ENCODE data around the gene UGT1A1. TPM values are rescaled to one million over a fixed set of nuclear protein-coding genes. Genes with fewer than 3 reads are reported as not detected.
"Not testable (repeated sequence)": the region's sequence is repeated elsewhere in the genome, so short reads cannot be mapped to it uniquely, and the experiment has no call there.

Gene UGT1A1
- polyA plus RNA-seq (2014; cell fraction: cytosol; rRNA removed), result not detected in 2 replicates
- polyA plus RNA-seq (2014; cell fraction: nucleus; rRNA removed), result not detected in 2 replicates

GRCh38 chr2:233760043-233760442, at the start of gene UGT1A1:
Gene UGT1A1 (plus strand): TSS chr2:233760270. CDS start chr2:233760288, 18 bp downstream.
- no peak for DNase-seq (ENCODE audit: low spot score)

- DNase-seq (ENCODE audit: low spot score), result peak; percentile 48
These were observed 48.6 kb upstream of the UGT1A1 start for GRCh38 chr2:233711312-233712008.

DNA sequence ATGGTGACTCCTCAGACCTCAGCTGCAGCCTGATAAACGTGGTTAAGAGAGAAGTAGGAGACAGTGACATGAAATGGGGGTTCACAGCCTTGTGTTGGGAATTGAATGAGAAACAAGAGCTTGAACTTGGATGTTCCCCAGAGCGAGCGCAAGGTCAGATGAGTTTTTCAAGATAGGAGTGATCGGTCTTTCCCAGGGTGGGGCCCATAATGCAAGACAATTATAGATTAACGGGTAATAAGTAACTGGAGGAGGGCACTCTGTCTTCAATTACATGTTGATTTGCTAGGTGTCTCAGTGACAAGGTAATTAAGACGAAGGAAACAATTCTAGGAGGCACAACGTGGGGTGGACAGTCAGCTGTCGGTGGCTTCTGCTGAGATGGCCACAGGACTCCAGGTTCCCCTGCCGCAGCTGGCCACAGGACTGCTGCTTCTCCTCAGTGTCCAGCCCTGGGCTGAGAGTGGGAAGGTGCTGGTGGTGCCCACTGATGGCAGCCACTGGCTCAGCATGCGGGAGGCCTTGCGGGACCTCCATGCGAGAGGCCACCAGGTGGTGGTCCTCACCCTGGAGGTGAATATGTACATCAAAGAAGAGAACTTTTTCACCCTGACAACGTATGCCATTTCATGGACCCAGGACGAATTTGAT, 47.3 kb upstream of the UGT1A1 start, which contains the start of gene UGT1A5:
Gene UGT1A5, plus strand, starts transcription at position 297 of the 651 bp plus-strand sequence. Its CDS starts 85 bp downstream, at position 382.
- DNase-seq (ENCODE audit: low spot score), result no peak

- no peak for DNase-seq (ENCODE audit: low spot score)
These were observed 46.8 kb upstream of the UGT1A1 start for GRCh38 chr2:233713262-233713615.

DNA sequence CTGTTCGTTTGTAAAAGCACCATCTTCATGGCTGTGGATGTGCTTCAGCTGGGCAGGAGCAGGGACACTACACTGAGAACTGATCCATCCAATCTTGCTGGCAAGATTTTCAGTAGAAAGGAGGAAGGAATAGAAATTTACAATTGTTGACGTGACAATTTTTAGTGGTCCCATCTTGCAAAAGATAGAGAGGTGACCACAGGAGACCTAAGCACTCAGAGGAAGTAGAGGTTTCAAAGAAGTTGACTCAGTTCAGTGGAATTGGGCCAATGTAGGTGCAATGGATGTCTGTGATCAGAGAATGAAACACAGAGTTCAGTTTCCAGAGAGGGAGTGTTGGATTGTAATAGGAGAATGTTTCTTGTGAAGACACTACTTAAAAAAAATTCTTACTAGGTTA, 45.9 kb upstream of the UGT1A1 start:
- no peak for DNase-seq (ENCODE audit: low spot score)

GRCh38 chr2:233718552-233718951, 41.5 kb upstream of the UGT1A1 start, which contains the start of gene UGT1A4:
Gene UGT1A4 (plus strand): TSS chr2:233718736. CDS start chr2:233718821, 85 bp downstream.
- DNase-seq (ENCODE audit: low spot score), result no peak

DNA sequence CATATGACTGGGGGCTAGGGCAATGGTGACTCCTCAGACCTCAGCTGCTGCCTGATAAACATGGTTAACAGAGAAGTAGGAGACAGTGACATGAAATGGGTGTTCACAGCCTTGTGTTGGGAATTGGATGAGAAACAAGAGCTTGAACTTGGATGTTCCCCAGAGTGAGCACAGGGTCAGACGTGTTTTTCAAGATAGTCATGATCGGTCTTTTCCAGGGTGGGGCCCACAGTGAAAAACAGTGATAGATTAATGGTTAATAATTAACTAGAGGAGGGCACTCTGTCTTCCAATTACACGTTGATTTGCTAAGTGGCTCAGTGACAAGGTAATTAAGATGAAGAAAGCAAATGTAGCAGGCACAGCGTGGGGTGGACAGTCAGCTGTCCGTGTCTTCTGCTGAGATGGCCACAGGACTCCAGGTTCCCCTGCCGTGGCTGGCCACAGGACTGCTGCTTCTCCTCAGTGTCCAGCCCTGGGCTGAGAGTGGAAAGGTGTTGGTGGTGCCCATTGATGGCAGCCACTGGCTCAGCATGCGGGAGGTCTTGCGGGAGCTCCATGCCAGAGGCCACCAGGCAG, 31.3 kb upstream of the UGT1A1 start, which contains the start of gene UGT1A3:
Gene UGT1A3, plus strand, starts transcription at position 320 of the 579 bp plus-strand sequence. Its CDS starts 85 bp downstream, at position 405.
- no peak for DNase-seq (ENCODE audit: low spot score)

- not testable (repeated sequence) for DNase-seq (ENCODE audit: low spot score)
These were observed 23.0 kb upstream of the UGT1A1 start for GRCh38 chr2:233736868-233737653.

DNA sequence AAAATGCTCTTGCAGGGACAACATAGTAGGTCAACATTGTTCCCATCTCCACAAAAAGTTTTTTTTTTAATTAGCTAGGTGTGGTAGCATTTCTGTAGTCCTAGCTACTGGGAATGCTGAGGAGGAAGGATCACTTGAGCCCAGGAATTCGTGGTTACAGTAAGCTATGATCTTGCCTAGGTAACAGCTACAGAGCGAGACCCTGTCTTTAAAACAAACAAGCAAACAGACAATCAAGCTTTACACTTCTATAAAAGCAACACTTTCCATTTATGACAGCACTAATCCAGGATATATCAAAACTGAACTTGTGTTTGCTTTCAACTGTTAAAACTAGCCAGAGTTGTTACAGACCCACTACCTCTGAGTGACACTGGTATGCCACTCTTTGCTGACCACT, 19.2 kb upstream of the UGT1A1 start:
- no peak for DNase-seq (ENCODE audit: low spot score)

DNA sequence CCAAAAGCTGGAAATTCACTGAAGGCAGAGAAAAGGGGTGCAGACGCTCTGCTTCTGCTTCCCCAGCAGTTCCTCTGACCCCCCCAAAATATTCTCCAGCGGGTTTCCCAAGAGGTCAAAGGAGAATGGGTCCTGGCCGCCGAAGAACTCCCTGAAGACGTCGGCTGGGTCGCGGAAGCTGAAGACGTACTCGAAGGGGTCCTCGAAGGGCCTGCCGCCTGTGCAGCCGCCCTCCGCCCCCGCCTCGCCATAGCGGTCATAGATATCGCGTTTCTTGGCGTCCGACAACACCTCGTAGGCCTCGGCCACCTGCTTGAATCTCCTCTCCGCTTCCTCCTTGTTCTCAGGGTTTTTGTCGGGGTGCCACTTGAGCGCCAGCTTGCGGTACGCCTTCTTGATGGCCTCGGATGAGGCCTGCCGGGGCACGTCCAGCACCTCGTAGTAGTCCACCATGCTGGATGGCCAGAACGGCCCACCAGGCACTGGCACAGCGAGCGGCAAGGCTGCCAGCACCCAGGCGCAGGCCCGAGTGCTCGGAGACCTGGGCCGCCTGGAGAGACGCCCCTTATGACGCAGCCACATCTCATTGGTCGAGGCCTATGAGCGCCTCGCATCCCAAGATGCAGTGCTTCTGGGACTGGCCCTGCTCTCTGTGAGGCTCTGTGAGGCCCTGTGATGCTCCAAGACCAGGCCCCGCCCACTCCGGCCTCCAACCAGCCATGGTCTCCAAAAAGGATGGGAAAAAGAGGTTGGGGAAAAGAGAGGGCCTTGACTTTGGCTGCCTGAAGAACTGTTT, 16.4 kb upstream of the UGT1A1 start:
- no peak for DNase-seq (ENCODE audit: low spot score)

DNA sequence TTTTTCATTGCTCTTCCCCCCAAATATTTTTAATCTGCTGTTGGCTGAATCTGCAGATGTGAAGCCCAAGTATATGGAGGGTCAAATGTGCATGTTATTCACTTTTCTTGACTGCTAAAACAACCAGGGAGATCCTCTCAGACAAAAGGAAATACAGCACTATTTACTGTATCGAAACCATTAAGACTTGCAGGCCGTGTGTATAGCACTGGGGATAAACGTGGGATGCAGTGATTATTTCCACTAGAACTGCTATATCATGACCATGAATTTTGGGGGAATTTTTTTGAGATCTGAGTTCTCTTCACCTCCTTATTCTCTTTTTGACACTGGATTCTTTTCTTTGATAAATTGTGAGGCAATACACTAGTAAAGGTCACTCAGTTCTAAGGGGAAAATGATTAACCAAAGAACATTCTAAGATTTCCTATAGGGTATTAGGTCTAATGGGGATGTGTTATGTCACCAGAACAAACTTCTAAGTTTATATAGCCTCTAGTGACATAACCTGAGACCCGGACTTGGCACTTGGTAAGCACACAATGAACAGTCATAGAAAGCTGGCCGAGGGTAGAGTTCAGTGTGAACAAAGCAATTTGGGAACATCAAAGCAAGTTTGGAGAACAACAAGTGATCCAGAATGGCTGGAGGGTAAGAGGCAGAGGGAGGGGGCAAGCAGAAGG, 14.9 kb upstream of the UGT1A1 start:
- DNase-seq (ENCODE audit: low spot score), result no peak

DNA sequence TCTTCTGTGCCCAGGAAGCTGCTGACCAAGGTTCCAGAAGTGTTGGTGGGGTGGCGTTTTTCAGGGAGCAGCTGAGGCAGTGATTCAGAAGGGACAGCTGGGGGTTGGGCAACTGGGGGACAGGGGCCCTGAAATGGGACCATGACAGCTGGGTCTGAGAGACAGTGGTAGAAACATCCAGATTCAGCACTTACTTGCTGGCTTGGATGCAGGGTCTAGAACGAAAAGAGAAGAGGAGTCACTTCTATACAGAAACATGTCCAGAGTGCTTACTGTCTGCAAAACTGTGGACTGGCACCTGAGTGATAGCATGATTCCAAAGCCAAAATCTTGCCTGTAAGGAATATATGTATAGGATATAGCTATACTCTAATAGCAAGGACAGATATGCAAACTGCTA, 14.2 kb upstream of the UGT1A1 start:
- DNase-seq (ENCODE audit: low spot score), result not testable (repeated sequence)

DNA sequence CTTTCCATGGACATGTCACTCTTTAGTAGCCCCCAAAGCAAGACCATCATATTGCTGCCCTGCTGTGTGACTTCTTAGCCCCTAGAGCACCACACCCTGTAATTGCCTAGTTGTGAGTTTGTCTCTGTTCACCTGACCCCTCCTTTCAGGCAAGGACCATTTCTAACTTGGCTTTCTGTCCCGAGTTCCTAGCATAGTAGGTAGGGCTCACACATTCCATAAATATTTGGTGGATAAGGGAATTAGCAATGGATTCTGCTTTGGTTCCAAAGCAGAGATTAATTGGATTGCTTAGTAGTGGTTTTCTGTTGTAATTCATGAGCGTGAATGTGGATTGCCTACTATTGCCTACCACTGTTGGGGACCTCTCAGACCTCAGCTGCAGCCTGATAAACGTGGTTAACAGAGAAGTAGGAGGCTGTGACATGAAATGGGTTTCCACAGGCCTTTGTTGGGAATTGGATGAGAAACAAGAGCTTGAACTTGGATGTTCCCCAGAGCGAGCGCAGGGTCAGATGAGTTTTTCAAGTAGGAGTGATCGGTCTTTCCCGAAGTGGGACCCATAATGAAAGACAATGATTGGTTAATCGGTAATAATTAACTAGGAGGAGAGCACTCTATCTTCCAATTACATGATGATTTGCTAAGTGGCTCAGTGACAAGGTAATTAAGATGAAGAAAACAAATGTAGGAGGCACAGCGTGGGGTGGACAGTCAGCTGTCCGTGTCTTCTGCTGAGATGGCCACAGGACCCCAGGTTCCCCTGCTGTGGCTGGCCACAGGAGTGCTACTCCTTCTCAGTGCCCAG, 13.4 kb upstream of the UGT1A1 start:
- DNase-seq (ENCODE audit: low spot score), result no peak

DNA sequence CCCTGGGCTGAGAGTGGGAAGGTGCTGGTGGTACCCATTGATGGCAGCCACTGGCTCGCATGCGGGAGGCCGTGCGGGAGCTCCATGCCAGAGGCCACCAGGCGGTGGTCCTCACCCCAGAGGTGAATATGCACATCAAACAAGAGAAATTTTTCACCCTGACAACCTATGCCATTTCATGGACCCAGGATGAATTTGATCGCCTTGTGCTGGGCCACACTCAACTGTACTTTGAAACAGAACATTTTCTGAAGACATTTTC, 12.9 kb upstream of the UGT1A1 start:
- no peak for DNase-seq (ENCODE audit: low spot score)

DNA sequence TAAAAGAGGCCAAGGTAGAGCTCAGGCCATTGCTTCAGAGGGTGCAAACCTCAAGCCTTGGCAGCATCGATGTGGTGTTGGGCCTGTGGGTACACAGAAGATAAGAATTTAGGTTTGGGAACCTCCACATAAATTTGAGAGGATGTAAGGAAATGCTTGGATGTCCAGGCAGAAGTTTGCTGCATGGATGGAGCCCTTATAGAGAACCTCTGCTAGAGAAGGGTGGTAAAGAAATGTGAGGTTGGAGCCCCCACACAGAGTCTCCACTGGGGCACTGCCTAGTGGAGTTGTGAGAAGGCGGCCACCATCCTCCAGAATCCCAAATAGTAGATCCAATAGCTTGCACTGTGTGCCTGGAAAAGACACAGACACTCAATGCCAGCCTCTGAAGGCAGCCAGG, 9.4 kb upstream of the UGT1A1 start:
- DNase-seq (ENCODE audit: low spot score), result not testable (repeated sequence)

DNA sequence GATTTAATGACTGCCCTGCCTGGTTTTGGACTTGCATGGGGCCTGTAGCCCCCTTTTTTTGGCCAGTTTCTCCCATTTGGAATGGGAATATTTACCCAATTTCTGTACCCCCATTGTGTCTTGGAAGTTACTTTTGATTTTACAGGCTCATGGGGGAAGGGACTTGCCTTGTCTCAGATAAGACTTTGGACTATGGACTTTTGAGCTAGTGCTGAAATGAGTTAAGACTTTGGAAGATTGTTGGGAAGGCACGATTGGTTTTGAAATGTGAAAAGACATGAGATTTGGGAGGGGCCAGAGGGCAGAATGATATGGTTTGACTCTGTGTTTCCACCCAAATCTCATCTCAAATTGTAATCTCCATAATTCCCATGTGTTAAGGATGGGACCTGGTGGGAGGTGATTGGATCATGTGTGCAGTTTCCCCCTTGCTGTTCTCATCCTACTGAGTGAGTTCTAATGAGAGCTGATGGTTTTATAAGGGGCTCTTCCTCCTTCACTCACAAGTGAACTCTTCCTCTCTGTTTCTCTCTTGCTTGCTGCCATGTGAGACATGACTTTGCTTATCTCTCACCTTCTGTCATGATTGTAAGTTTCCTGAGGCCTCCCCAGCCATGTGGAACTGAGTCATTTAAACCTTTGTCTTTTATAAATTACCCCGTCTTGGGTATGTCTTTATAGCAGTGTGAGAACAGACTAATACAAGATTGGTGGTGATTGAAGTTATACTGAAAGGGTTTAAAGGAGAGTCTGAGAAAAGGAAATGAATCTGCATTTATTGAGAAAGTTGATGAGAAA, 8.7 kb upstream of the UGT1A1 start:
- DNase-seq (ENCODE audit: low spot score), result not testable (repeated sequence)

DNA sequence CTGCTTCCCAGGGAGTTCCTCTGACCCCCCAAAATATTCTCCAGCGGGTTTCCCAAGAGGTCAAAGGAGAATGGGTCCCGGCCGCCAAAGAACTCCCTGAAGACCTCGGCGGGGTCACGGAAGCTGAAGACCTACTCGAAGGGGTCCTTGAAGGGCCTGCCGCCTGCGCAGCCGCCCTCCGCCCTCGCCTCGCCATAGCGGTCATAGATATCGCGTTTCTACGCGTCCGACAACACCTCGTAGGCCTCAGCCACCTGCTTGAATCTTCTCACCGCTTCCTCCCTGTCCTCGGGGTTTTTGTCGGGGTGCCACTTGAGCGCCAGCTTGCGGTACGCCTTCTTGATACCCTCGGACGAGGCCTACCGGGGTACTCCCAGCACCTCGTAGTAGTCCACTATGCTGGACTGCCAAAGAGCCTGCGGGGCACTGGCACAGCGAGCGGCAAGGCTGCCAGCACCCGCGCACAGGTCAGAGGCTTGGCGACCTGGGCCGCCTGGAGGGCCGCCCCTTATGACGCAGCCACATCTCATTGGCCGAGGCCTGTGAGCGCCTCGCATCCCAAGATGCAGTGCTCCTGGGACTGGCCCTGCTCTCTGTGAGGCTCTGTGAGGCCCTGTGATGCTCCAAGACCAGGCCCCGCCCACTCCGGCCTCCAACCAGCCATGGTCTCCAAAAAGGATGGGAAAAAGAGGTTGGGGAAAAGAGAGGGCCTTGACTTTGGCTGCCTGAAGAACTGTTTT, 5.0 kb upstream of the UGT1A1 start:
- DNase-seq (ENCODE audit: low spot score), result no peak
